SJCRH30 (cell line): Measurements from ENCODE around the gene APOD. TPM values are rescaled to one million over a fixed set of nuclear protein-coding genes. Genes with fewer than 3 reads are reported as not detected.

Source experiments
- DNase-seq, 2 experiments: peaks; one replicate each; pipeline ENCODE4 v3.0.0-alpha.2; 2015 to 2020
- H3K27ac ChIP-seq: fragments of 250-450 bp; sonication (Bioruptor Pico); 2 replicates; pipeline ENCODE4 v1.5.1; 2020; ENCODE audit warnings: mild to moderate bottlenecking, moderate library complexity
- H3K27me3 ChIP-seq: fragments of 250-450 bp; sonication (Bioruptor Pico); 2 replicates; pipeline ENCODE4 v1.5.1; 2020; ENCODE audit warnings: mild to moderate bottlenecking, moderate library complexity
- H3K36me3 ChIP-seq: fragments of 250-450 bp; sonication (Bioruptor Pico); 2 replicates; pipeline ENCODE4 v1.5.1; 2020; ENCODE audit warnings: mild to moderate bottlenecking, moderate library complexity
- H3K4me1 ChIP-seq: fragments of 250-450 bp; sonication (Bioruptor Pico); 2 replicates; pipeline ENCODE4 v1.5.1; 2020; ENCODE audit warnings: mild to moderate bottlenecking, moderate library complexity
- H3K4me3 ChIP-seq: fragments of 250-450 bp; sonication (Bioruptor Pico); 2 replicates; pipeline ENCODE4 v1.5.1; 2020; ENCODE audit warnings: mild to moderate bottlenecking, moderate library complexity
- H3K9me3 ChIP-seq: fragments of 250-450 bp; sonication (Bioruptor Pico); replicated peaks from 2 replicates; pipeline ENCODE4 v1.5.1; 2020; ENCODE audit warnings: mild to moderate bottlenecking, moderate library complexity
- total RNA-seq: library from RNA; depleted of rRNA; stranded (reverse); fragments of >200 nt; shearing (Covaris generic); gene quantifications from 2 replicates; pipeline ENCODE4 v1.2.3, GENCODE V29; 2014

Gene APOD
- total RNA-seq, 1 experiment from 2014 or later, result 0.12 TPM

DNA sequence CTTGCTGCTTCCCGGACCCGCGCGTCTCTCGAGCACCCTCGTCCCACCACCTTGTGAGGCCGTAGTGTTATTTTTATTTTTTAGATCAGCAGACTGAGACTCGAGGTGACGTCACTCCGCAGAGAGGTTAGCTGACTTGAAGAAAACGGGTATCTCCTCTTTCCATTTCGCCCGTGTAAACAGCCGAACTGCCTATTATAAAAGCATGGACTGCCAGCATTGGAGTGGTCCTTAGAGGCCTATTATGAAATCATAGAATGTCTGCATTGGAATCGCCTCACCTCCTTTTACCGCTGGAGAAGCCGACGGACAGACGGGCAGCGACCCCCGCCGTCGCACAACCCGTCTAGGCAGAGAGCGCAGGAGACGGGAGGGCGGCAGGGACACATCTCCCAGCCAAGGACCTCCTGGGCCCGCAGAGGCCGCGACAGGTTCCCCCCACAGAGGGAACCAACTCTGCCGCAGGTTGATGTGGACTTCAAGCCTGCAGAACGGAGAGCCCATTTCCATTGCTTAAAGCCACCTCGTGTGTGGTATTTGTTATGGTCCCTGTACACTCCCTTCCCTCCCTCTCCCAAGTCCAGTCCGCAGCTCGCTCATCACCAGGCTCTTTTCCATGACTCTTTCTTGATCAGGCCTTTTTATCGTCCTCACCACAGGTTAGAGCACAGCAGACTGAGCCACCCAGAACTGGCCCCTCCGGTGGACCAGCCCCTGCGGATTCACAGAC, 40.1 kb downstream of the APOD start:
- no peaks in the 10 kb centered on the region for H3K9me3 ChIP-seq
- H3K36me3 ChIP-seq, result no peaks in the 10 kb centered on the region
- H3K4me3 ChIP-seq, result peak overlapping the region; percentile 97
- H3K4me1 ChIP-seq, result peaks cover 8% of the 10 kb centered on the region; the same call in 1 of the 2 replicates
- H3K27me3 ChIP-seq, result no peaks in the 10 kb centered on the region
- H3K27ac ChIP-seq, result no peak overlapping the region; the same call in 1 of the 2 replicates
- DNase-seq, result peak; percentile 14 to 45

DNA sequence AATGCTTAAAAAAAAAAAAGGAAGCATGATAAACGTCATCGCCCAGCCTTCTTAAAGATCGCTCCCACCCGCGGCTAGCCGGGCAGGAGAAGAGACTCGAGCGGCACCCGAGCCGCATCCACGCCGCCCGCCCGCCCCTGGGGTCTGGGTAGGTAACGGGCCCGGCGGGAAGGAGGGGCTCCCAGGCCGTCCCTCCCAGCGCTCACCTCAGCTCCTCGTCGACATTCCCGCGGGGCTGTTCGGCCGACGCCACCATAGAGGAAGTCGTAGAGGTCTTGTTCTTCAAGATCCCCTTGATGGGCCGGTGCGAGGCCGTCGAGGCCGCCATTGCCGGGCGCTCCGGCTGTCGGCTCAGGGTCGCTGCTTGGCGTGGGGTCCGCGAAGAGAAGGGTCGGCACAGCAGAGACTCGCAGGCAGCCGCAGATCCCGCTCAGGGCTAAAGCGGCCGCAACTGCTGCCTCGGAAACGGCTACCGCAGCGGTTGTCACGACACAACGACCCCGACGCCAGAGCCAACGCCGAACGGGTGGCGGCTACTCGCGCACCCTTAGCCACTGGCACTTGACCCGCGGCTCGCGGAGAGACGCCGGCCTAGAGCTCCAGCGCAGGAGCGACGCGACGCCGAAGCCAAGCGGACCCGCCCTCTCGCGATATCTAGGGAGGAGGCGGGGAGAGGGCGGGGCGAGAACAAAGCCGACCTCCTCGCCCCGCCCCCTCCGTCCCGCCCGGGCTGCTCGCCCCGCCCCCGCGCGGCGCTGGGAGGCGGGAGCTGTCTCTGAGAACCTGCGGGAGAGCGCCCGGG, 40.8 kb downstream of the APOD start, which contains the start of gene PPP1R2:
TSS of gene PPP1R2 (minus strand) at position 628 of the 802 bp plus-strand sequence. CDS start at position 328, 300 bp downstream.
- DNase-seq, result peak; percentile 87 to 92
- H3K4me3 ChIP-seq, result peak within 1 kb of the TSS; percentile 97
- H3K27ac ChIP-seq, result peak within 1 kb of the TSS; percentile 65
- H3K4me1 ChIP-seq, result peaks cover 8% of the 10 kb centered on the region; the same call in 1 of the 2 replicates
- H3K9me3 ChIP-seq, result no peaks in the 10 kb centered on the region
- no peaks in the 10 kb centered on the region for H3K36me3 ChIP-seq
- no peaks in the 10 kb centered on the region for H3K27me3 ChIP-seq

DNA sequence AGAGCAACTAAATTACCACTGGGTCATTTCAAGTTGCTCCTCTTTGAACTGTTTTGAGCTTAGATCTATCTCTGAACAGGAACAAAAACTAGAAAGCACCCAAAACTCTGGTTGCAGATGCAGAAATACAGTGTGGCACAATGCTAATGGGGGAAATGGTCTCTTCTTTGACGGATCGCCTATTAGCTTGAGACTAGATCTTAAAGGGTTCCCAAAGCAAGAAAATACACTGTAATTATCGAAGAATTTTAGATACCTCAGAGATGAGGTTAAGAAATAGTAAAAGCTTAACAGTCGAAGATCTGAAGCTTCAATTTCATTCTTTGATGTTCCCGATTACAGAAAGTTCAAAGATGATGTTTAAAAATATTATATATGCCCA, 41.4 kb downstream of the APOD start:
- H3K9me3 ChIP-seq, result no peaks in the 10 kb centered on the region
- H3K27ac ChIP-seq, result no peak overlapping the region; the same call in 1 of the 2 replicates
- peaks cover 8% of the 10 kb centered on the region; the same call in 1 of the 2 replicates for H3K4me1 ChIP-seq
- DNase-seq, result peak in 1 of 2 experiments; percentile 25
- peak overlapping the region; percentile 97 for H3K4me3 ChIP-seq
- no peaks in the 10 kb centered on the region for H3K36me3 ChIP-seq
- H3K27me3 ChIP-seq, result no peaks in the 10 kb centered on the region

DNA sequence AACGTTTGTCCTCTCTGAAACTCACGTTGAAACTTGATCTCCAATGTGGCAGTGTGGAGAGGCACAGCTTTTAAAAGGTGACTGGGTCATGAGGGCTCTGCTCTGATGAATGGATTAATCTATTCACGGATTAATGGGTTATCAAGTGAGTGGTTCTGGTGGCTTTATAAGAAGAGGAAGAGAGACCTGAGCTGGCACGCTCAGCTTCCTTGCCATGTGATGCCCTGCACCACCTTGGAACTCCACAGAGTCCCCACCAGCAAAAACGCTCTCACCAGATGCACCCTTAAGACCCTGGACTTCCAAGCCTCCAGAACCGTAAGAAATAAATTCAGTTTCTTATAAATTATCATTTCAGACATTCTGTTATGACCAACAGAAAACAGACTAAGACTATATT, 43.2 kb downstream of the APOD start:
- no peaks in the 10 kb centered on the region for H3K9me3 ChIP-seq
- no peak overlapping the region for H3K27ac ChIP-seq
- no peak overlapping the region for H3K4me3 ChIP-seq
- no peak for DNase-seq
- no peaks in the 10 kb centered on the region for H3K27me3 ChIP-seq
- H3K36me3 ChIP-seq, result no peaks in the 10 kb centered on the region
- H3K4me1 ChIP-seq, result peaks cover 3% of the 10 kb centered on the region; the same call in 1 of the 2 replicates

DNA sequence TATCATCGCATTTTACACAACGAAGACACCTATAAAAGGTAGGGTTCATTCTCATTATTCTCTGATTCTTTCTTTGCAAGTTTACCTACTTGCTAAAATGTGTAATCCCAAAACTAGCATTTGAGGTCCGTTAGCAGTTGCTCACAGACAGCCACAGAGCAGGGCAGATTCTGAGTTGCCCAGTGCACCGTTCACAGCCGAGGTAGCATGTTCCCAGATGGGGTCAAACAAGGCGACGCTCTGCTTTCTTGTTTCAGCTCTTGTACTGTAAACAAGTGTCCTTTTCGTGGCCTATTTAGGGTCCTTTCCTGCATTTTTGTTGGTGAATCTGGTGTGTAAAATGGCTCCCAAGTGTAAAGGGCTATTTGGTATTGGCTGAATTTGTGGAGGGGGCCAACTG, 43.7 kb downstream of the APOD start:
- Histone ChIP-seq H3K4me1 (peaks cover 3% of the 10 kb centered on the region; the same call in 1 of the 2 replicates), H3K27ac (no peak overlapping the region), H3K9me3 (no peaks in the 10 kb centered on the region), H3K27me3 (no peaks in the 10 kb centered on the region), H3K4me3 (no peak overlapping the region), H3K36me3 (no peaks in the 10 kb centered on the region)
- DNase-seq, result no peak

DNA sequence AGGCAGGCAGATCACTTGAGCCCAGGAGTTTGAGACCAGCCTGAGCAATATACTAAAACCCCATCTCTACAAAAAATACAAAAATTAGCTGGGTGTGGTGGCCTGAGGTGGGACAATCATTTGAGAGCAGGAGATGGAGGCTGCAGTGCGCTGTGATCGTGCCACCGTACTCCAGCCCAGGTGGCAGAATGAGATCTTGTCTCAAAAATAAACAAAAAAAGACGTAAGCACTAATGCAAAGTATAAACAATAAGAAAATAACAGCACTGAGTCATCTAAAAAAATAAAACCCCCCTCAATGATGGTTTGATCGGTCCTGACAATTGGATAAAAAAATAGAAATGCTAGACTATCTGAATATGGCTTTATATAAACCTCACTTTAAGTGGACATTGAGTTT, 44.3 kb downstream of the APOD start:
- Histone ChIP-seq H3K4me1 (peaks cover 3% of the 10 kb centered on the region; the same call in 1 of the 2 replicates), H3K9me3 (no peaks in the 10 kb centered on the region), H3K36me3 (no peaks in the 10 kb centered on the region), H3K27ac (no peak overlapping the region), H3K27me3 (no peaks in the 10 kb centered on the region), H3K4me3 (no peak overlapping the region)
- no peak for DNase-seq

DNA sequence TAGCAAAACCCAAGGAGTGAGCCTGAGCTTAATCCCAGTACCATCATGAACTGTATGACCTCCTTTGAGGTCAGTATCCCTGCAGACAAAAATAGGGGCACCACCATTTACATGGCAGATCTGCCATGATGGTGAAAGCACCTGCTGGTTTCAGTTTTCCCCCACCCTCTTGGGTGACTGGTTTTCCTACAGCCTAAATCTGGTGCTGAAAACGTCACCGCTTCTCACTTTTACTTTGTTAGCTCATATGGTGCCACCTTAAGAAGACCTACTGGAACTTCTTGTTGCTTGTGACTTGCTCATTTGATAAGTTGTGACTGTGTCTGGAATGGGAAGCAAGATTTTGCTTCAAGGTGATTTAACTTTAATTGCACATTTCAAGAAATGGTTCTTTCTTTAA, 45.7 kb downstream of the APOD start:
- H3K36me3 ChIP-seq, result no peaks in the 10 kb centered on the region
- H3K4me1 ChIP-seq, result peaks cover 3% of the 10 kb centered on the region; the same call in 1 of the 2 replicates
- DNase-seq, result no peak
- no peaks in the 10 kb centered on the region for H3K9me3 ChIP-seq
- H3K27me3 ChIP-seq, result no peaks in the 10 kb centered on the region
- no peak overlapping the region for H3K27ac ChIP-seq
- H3K4me3 ChIP-seq, result no peak overlapping the region

DNA sequence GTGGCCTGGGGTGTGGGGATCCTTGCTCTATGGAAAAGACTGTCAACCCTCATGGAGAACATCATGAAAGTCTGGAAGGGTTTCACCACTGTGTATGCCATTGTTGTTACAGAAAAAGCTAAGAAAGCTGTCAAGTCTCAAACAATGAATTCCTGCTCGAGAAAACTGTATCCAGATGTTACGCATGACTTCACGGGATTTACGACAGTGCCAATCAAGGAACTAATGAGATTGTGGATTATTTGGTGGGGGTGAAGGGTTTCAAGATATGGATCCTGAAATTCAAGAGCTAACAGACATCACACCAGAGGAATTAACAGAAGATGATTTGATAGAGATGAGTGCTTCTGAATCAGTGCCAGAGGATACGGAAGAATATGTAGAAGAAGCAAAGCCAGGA, 48.4 kb downstream of the APOD start:
- Histone ChIP-seq H3K27me3 (no peaks in the 10 kb centered on the region), H3K9me3 (no peaks in the 10 kb centered on the region), H3K36me3 (no peaks in the 10 kb centered on the region), H3K4me3 (no peak overlapping the region), H3K4me1 (no peaks in the 10 kb centered on the region), H3K27ac (no peak overlapping the region)
- no peak for DNase-seq

DNA sequence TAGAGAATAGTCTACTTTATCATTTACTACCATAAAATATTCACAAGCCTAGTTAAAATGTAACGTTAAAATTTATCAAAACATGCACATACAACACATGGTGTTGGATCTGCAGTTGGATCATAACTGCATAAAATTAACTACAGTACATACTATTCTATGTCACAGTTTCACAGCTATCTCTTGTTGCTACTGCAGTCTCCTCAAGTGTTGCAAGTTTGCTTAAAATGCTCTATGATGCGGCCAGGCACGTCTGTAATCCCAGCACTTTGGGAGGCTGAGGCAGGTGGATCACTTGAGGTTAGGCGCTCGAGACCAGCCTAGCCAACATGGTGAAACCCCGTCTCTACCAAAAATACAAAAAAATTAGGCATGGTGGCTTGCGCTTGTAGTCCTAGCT, 50.9 kb downstream of the APOD start:
- no peak for DNase-seq
- no peaks in the 10 kb centered on the region for H3K9me3 ChIP-seq
- no peaks in the 10 kb centered on the region for H3K36me3 ChIP-seq
- H3K4me1 ChIP-seq, result no peaks in the 10 kb centered on the region
- no peaks in the 10 kb centered on the region for H3K27me3 ChIP-seq
- no peak overlapping the region for H3K4me3 ChIP-seq
- no peak overlapping the region for H3K27ac ChIP-seq

DNA sequence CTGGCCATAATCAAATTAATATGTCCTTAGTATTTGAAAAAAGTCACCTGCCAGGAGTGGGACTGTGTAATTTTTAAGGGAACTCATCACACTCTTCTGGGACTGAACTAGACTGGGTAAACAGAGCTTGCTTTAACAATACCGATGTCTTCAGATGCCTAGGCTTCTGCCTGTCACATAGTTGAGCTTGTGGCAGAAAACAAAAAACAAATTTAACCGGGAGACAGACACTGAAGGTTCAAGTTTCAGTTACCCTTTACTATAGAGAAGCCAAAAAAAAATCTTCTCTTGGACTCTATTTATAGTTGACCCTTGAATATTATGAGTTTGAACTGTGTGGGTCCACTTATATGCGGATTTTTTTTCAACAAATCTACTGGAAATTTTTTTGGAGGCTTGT, 51.4 kb downstream of the APOD start:
- no peaks in the 10 kb centered on the region for H3K4me1 ChIP-seq
- H3K36me3 ChIP-seq, result no peaks in the 10 kb centered on the region
- H3K4me3 ChIP-seq, result no peak overlapping the region
- no peaks in the 10 kb centered on the region for H3K27me3 ChIP-seq
- DNase-seq, result no peak
- no peaks in the 10 kb centered on the region for H3K9me3 ChIP-seq
- no peak overlapping the region for H3K27ac ChIP-seq

DNA sequence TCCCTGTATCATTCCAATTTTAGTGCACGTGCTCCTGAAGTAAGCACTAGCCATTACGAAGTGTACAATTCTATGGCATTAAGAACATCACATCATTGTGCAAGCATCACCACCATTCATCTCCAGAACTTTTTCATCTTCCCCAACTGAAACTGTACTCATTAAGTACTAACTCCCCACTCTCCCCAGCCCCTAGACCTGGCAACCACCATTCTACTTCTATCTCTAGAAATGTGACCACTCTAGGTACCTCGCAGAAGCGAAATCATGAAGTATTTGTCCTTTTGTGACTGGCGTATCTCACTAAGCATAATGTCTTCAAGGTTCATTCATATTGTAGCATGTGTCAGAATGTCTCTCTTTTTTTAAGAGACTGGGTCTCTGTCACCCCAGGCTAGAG, 52.1 kb downstream of the APOD start:
- H3K4me1 ChIP-seq, result no peaks in the 10 kb centered on the region
- DNase-seq, result no peak

DNA sequence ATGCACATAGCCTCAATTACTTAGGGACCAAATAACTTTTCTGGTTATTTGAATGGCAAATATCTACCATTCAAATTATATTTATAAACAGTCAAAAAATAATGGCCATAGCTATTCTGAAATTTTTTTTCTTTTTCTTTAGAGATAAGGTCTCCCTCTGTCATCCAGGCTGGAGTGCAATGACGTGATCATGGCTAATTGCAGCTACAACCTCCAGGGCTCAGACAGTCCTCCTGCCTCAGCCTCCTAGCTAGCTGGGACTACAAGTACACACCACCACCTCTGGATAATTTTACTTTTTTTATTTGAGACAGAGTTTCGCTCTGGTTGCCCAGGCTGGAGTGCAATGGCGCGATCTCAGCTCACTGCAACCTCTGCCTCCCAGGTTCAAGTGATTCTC, 57.2 kb downstream of the APOD start:
- Histone ChIP-seq H3K36me3 (no peaks in the 10 kb centered on the region), H3K4me1 (no peaks in the 10 kb centered on the region), H3K27me3 (no peaks in the 10 kb centered on the region), H3K4me3 (no peak overlapping the region), H3K9me3 (no peaks in the 10 kb centered on the region), H3K27ac (no peak overlapping the region)
- no peak for DNase-seq

More for the DNA sequence above, 52.1 kb downstream of the APOD start:
- Histone ChIP-seq H3K27me3 (no peaks in the 10 kb centered on the region), H3K9me3 (no peaks in the 10 kb centered on the region), H3K36me3 (no peaks in the 10 kb centered on the region), H3K4me3 (no peak overlapping the region), H3K27ac (no peak overlapping the region)

DNA sequence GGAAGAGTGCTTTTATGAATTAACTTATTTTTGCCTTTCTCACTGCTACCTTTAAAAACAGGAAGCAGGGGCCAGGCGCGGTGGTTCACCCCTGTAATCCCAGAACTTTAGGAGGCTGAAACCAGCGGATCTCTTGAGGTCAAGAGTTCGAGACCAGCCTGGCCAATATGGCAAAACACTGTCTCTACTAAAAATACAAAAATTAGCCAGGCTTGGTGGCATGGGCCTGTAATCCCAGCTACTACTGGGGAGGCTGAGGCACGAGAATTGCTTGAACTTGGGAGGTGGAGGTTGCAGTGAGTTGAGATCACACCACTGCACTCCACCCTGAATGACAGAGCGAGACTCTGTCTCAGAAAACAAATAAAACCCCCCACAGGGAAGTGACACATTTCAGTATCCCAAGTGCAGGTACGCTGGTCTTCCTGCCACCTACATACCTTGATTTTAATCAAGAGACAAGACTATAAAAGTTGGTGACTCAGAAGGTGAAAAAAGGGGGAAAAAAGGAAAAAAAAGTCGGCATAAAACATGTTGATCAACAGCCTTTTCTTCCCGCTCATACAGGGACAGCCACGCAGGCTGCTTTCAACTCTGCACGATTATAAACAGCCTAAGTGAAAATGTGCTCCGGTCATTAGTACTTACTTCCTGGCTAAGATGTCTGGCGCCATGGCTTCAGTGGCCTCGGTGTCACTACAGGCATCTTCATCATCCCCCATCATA, 59.4 kb downstream of the APOD start:
- H3K36me3 ChIP-seq, result no peaks in the 10 kb centered on the region
- no peaks in the 10 kb centered on the region for H3K9me3 ChIP-seq
- H3K27ac ChIP-seq, result no peak overlapping the region
- no peaks in the 10 kb centered on the region for H3K27me3 ChIP-seq
- H3K4me1 ChIP-seq, result no peaks in the 10 kb centered on the region
- H3K4me3 ChIP-seq, result no peak overlapping the region
- no peak for DNase-seq

DNA sequence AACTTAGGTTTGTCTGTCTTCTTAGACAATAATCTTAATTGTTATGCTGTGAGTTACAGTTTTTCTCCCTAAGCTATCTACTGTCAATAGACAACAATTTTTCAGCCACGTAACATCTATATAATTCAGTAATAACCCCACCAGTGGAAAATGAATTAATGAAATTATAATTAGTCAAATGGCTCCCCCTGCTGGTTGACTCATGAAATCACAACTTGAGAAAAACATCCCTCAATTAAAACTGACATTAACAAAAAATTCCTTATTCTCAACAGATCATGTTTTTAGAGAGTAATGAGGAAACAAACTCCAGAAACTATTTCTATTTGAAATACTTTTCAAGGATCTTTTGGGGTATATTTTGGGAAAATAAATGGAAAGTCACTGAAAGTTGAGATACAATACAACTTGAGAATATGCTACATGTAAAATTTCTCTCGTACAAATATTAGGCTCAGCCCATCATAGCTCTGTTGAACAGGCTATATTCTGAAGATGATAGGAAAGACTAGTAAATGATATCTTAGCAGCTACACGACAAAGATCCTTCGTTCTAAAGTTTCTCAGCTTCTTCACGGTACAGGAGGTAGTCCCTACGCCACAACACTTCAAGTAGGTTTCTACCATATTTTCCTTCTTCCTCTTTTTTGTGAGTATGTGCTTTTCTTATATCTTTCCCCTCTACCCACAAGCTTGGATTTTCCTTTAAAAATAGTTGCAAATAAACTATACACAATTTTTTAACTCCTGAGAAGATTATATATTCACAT, 61.3 kb downstream of the APOD start:
- no peak overlapping the region for H3K4me3 ChIP-seq
- H3K36me3 ChIP-seq, result no peaks in the 10 kb centered on the region
- H3K27me3 ChIP-seq, result no peaks in the 10 kb centered on the region
- no peak overlapping the region for H3K27ac ChIP-seq
- no peaks in the 10 kb centered on the region for H3K9me3 ChIP-seq
- peak in 1 of 2 experiments; percentile 57 for DNase-seq
- H3K4me1 ChIP-seq, result no peaks in the 10 kb centered on the region
